GM21717 (cell line): ENCODE data around the gene NAT16.
"Not testable (repeated sequence)": the region's sequence is repeated elsewhere in the genome, so short reads cannot be mapped to it uniquely, and the experiment has no call there.

Source experiments
- ATAC-seq: cut with Tn5 transposase; IDR thresholded peaks from one replicate; pipeline ENCODE4 v1.9.1; 2021; ENCODE audit warnings: mild to moderate bottlenecking, moderate library complexity; ENCODE audit not compliant: unreplicated experiment

NAT16 gene

GRCh38 chr7:101202603-101202918 is 22.5 kb upstream of the NAT16 start:
- ATAC-seq: no peak

GRCh38 chr7:101201695-101202602 is 21.9 kb upstream of the NAT16 start:
- no peak for ATAC-seq

DNA sequence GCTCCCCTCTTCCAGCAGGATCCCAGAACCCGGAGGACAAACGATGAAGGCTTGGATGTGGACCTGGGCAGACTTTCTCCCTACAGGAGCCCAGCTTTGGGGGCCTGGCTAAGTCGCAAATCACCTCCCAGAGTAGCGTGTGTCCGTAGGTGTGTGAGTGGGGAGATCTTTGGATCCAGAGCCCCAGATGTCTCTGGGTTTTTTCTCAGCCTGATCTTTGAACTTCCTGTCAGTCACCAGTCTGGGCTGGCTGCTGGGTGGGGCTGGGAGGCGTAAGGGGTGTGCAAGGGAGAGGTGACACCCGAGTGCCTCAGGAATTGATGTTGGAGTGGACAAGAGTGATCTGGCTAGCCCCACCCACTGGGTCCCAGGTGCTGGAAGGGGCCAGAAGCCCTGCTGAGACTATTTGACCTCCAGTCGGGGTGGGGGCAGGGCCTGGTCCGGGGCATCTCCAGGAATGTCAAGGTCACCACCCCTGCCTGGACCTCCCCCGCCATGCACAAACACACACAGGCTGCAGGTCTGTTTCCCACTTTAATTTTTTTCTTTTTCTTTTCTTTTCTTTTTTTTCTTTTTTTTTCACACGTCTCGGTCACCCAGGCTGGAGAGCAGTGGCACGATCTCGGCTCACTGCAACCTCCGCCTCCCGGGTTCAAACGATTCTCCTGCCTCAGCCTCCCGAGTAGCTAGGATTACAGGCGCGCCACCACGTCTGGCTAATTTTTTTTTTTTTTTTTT is 20.9 kb upstream of the NAT16 start, which contains the start of gene MOGAT3:
Gene MOGAT3 (minus strand): TSS at position 175 of the 738 bp plus-strand sequence. CDS start 182 bp downstream, outside the sequence.
- ATAC-seq: no peak

- no peak for ATAC-seq
These were observed 20.4 kb upstream of the NAT16 start for GRCh38 chr7:101200504-101200861.

DNA sequence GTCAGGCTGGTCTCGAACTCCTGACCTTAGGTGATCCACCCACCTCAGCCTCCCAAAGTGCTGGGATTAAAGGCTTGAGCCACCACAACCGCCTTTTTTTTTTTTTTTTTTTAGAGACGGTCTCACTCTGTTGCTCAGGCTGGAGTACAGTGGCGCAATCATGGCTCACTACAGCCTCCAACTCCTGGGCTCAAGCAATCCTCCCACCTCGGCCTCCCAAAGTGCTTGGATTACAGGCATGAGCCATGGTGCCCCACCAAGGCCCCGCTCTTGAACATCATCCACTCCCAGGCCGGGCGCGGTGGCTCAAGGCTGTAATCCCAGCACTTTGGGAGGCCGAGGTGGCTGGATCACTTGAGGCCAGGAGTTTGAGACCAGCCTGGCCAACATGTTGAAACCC is 19.4 kb upstream of the NAT16 start:
- not testable (repeated sequence) for ATAC-seq

GRCh38 chr7:101198476-101198875 is 18.4 kb upstream of the NAT16 start:
- ATAC-seq: no peak

GRCh38 chr7:101197991-101198390 is 17.9 kb upstream of the NAT16 start:
- ATAC-seq: no peak

GRCh38 chr7:101195884-101196283 is 15.8 kb upstream of the NAT16 start:
- no peak for ATAC-seq

GRCh38 chr7:101189109-101189508 is 9.0 kb upstream of the NAT16 start:
- no peak for ATAC-seq

DNA sequence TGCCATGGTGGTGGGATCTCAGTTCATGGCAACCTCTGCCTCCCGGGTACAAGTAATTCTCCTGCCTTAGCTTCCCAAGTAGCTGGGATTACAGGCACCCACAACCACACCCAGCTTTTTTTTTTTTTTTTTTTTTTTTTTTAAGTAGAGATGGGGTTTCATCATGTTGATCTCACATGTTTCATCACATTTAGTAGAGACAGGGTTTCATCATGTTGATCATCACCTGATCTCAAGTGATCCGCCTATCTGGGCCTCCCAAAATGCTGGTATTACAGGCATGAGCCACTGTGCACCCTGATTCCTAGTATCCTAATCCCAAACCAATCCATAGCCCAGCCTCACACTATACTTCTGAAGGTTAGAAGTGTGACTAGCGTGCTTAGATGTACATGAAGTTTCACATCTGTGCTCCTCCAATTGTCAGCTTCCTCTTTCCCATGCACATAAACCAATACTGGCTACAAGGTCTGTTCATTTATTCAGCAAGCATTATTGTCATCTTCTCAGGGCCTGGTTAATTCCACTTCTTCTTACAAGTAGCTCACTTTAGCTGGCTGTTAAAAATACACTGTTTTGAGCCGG is 6.8 kb upstream of the NAT16 start:
- no peak for ATAC-seq

DNA sequence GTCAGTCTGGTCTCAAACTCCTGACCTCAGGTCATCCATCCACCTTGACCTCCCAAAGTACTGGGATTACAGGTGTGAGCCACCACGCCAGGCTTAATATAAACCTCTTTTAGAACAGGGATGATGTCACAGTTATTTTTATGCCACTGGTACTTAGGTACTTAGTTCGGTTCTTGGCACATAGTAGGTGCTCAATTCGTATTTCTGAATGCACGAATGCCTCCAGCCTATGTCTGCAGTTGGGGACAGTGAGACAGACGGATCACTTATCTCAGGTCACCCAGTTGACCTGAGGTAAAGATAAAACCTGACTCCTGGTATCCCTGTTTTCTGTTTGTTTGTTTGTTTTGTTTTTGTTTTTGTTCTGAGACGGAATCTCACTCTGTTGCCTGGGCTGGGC is 6.1 kb upstream of the NAT16 start:
- ATAC-seq: no peak

- no peak for ATAC-seq
These were observed 5.3 kb upstream of the NAT16 start for GRCh38 chr7:101185258-101185839.

DNA sequence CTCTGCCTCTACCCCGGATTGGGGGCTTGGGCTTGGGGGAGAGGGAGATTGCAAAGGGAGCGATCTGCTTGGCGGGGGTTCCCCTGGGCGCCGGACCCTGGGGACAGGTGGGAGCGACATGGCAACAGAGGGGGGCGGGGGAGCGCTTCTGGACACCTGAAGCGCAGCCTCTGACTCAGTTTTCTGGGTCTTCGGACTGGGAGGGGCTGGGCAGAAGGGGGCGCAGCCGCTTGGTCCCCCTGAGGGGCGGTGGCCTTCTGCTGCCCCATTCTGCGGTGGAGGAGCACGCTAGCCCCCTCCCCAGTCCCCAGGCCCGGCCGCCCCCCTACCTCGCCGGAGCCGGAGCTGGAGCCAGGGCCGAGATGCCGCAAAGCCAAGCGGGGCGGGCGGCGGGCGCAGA is 380 bp downstream of the NAT16 start:
- ATAC-seq: no peak

GRCh38 chr7:101179117-101179516 is 976 bp downstream of the NAT16 start:
- no peak for ATAC-seq

DNA sequence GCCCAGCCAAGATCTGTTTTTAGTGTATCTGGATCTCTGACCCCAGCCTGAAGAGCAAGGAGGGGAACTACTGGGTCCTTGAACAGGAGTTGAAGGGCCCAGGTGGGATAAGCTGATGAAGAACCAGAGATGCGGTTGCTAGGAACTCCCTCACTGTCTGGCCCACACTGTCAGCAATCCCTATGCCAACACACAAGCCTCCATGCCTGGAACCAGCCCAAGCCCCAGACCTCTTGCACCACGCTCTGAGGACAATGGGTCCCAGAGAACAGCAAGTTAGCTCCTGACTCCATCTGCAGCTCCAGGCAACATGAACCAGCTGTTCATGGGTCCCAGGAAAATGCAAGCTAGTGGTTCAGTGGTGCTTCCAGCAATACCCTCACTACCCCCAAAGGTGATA is 2.4 kb downstream of the NAT16 start:
- ATAC-seq: no peak

DNA sequence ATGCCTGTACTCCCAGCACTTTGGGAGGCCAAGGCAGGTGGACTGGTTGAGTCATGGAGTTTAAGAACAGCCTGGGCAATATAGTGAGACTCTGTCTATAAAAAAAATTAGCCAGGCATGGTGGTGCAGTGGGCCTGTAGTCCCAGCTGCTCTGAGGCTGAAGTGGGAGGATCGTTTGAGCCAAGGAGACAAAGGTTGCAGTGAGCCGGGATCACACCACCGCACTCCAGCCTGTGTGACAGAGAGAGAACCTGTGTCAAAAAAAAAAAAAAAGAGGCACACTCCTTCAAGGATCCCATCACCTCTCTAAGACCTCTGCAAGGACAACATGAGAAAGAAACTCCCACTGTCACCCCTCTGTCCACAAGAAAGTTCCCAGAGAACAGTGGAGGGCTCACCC is 4.4 kb downstream of the NAT16 start:
- ATAC-seq: no peak

- no peak for ATAC-seq
These were observed 5.7 kb downstream of the NAT16 start for GRCh38 chr7:101174322-101174854.

- ATAC-seq: no peak
These were observed 6.3 kb downstream of the NAT16 start for GRCh38 chr7:101173752-101174244.

GRCh38 chr7:101172854-101173751 is 7.0 kb downstream of the NAT16 start:
- ATAC-seq: no peak
